ENCODE data around the gene MLLT6.

The MLLT6 gene

GRCh38 chr17:38741921-38742410 is 36.9 kb downstream of the MLLT6 start:
- no peak for DNase-seq (ENCODE audit: low read depth, low spot score)

DNA sequence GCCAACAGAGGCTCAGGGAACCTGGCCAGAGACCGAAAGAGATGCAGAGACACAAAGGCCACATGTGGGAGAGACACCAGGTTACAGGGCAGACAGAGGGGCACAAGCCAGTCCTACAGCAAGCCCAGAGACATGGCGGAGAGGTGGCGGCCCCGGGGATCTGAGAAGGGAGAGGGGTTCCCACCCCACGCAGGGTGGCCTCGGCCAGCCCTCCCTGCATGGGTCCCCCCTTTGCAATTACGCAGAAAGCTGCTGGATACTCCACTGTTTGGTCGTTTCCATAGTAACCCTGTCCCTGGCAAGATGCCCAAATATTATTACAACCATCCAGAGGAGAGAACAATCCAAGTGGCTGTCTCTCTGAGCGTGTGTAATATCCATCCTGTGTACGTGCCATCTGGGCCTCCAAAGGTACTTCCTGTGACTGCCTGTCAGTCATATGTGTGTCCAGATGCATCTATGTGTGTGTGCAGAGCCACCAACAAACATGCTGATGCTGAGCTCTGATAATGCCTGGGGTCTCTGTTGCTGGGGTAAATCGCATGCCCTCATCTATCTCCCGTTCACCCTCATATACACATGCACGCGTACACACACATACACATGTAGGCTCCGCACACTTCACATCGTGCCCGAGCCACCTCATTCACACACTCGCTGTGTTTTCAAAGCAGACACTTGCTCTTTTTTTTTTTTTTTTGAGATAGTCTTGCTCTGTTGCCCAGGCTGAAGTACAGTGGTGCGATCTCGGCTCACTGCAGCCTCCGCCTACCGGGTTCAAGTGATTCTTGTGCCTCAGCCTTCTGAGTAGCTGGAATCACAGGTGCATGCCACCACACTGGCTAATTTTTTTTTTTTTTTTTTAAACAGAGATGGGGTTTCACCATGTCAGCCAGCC is 37.6 kb downstream of the MLLT6 start:
- no peak for DNase-seq (ENCODE audit: low read depth, low spot score)

- DNase-seq (ENCODE audit: low read depth, low spot score), result no peak
These were observed 38.6 kb downstream of the MLLT6 start for GRCh38 chr17:38743556-38744171.

DNA sequence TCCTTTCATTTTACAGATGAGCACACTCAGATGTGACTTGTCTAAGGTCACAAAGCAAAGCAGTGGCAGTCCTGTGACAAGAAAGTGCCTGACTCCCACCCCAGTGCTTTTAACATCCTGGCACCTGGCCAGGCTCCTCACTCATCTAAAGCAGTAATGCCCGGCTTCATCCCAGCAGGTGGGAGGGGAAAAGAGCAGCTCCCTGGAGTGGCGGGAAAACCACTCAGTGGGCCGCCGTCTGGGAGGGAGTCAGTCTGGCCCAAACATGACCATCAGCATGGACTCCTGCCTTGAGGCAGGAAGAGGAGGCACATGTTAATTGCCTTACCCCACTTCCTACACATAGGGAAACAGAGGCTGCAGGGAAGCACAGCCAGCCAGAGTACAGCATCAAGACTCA is 40.5 kb downstream of the MLLT6 start:
- DNase-seq (ENCODE audit: low read depth, low spot score), result no peak

DNA sequence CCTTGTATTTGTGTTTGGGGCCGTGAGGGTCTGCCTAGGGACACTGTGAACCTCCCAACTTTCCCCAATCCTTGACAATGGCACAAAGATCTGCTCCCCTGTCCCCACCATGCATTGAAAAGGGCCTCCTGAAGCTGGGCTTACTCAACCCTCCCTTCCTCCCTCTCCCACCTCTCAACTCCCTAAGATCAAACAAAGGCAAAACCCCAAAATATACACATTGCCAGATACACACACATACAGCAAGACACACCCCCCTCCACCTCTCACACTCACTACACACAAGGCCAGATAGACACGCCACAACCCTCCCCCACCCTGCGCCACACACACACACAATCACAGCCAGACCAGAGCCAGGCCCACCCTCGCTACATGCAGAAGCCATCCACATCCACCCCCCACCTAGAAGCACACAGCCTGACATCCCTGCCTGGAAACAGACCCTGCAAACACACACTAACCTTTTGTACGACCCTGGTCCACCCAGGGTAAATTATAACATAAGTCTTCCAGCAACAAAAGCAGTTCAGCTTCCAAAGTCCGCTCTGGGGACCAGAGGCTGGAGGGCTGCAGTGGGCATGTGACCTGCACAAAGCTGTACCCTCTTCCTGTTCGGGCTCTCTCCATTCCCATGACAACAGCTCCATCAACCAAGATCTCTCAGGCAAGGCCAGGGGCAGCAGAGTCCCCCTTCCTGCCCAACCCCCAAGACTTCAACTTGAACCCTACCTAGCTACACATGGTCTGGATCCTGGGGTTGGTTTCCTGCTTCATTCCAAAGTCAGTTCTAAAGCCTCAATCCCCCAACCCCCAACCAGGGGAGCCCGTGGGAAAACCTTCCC is 41.2 kb downstream of the MLLT6 start:
- no peak for DNase-seq (ENCODE audit: low read depth, low spot score)

GRCh38 chr17:38746849-38747462 is 41.9 kb downstream of the MLLT6 start:
- no peak for DNase-seq (ENCODE audit: low read depth, low spot score)

- DNase-seq (ENCODE audit: low read depth, low spot score), result no peak
These were observed 42.5 kb downstream of the MLLT6 start for GRCh38 chr17:38747463-38748148.

GRCh38 chr17:38748149-38748891 is 43.2 kb downstream of the MLLT6 start, which contains the start of gene PCGF2:
Gene PCGF2 (minus strand): TSS chr17:38748336. CDS start chr17:38740402, 7,934 bp downstream.
- no peak for DNase-seq (ENCODE audit: low read depth, low spot score)

DNA sequence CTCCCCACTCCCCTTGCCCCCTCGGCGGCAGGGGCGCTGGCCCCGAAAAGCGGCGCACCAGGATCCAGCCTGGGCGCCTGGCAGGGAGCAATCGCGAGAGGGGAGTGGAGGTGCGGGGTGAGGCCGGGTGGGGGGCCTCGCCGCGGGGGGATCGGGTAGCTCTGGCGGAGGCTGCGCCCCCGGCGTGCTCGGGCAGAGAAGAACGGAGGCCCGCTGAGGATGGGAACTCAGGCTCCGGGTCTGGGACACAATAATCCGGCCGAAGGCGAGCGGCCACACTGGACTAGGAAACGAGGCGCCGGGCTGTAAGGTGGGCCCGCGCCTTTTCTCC is 43.8 kb downstream of the MLLT6 start:
- DNase-seq (ENCODE audit: low read depth, low spot score), result no peak

GRCh38 chr17:38749223-38750043 is 44.4 kb downstream of the MLLT6 start:
- no peak for DNase-seq (ENCODE audit: low read depth, low spot score)

DNA sequence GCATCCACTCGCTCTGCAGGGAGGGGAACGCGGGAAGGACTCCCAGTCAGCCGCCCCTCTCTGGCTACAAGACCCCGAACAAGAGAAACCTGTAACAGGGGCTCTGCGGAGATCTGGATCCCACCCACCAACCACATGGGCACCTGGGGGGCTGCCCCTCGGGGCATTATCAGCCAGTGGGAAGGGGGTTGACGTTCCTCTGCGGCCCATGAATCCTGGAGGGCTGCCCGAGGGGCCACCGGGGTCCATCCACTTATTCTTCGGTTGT is 44.9 kb downstream of the MLLT6 start:
- no peak for DNase-seq (ENCODE audit: low read depth, low spot score)

GRCh38 chr17:38750312-38751121 is 45.4 kb downstream of the MLLT6 start:
- DNase-seq (ENCODE audit: low read depth, low spot score), result no peak

GRCh38 chr17:38751144-38751807 is 46.2 kb downstream of the MLLT6 start:
- DNase-seq (ENCODE audit: low read depth, low spot score), result no peak

DNA sequence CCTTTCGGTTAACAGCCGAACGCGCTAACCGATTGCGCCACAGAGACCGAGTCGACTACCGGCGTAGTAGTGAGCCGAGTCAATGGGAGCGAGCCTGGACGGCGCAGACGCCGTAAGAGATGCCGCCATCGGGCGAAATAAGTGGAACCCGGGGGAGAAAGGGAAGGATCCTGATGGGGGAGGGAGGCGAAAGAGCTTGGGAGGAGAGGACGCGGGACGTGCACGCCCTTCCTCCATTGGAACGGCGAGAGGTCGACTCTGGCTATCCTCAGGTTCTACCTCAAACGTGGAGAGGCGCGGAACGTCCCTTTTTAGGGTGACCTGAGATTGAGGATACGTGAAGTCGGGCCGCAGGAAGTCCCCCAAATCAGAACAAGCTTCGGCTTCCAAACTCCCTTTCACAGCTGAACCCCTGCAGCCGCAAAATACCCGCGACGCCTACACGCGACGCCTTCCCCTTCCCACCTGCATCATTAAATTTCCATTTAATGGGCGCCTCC is 46.8 kb downstream of the MLLT6 start:
- DNase-seq (ENCODE audit: low read depth, low spot score), result peak; percentile 68

- DNase-seq (ENCODE audit: low read depth, low spot score), result peak; percentile 94
These were observed 47.4 kb downstream of the MLLT6 start, which contains the start of gene PSMB3 for GRCh38 chr17:38752308-38753070. Gene PSMB3 (plus strand): TSS chr17:38752741. CDS start chr17:38752827, 86 bp downstream.

GRCh38 chr17:38753071-38753506 is 48.0 kb downstream of the MLLT6 start:
- DNase-seq (ENCODE audit: low read depth, low spot score), result no peak

- DNase-seq (ENCODE audit: low read depth, low spot score), result no peak
These were observed 56.5 kb downstream of the MLLT6 start for GRCh38 chr17:38761612-38762011.
